Testis (tissue), 3 donors: Measurements from ENCODE around the gene RPL31. TPM values are rescaled to one million over a fixed set of nuclear protein-coding genes. Genes with fewer than 3 reads are reported as not detected.

ENCODE experiments used
- DNase-seq: peaks from one replicate; pipeline ENCODE4 v3.0.0-alpha.2; 2019
- H3K27ac ChIP-seq, 2 donors: fragments of 200-600 bp; sonication (generic); one replicate each; pipeline ENCODE4 v1.5.1; 2019
- H3K27me3 ChIP-seq: fragments of 200-600 bp; sonication (generic); one replicate; pipeline ENCODE4 v1.5.1; 2019
- H3K36me3 ChIP-seq: fragments of 200-600 bp; sonication (generic); one replicate; pipeline ENCODE4 v1.5.1; 2017; ENCODE audit warnings: low read depth; ENCODE audit errors: missing control alignments
- H3K4me1 ChIP-seq: fragments of 200-600 bp; sonication (generic); one replicate; pipeline ENCODE4 v1.5.1; 2019
- H3K4me3 ChIP-seq, 2 donors: fragments of 200-600 bp; sonication (generic); one replicate each; pipeline ENCODE4 v1.5.1; 2017 to 2019
- H3K9me3 ChIP-seq: fragments of 200-600 bp; sonication (generic); one replicate; pipeline ENCODE4 v1.5.1; 2017
- CTCF ChIP-seq, 3 experiments: fragments of 450-650 bp in 2 of 3; fragments of 200-600 bp in 1 of 3; sonication (generic) in 1 of 3; IDR thresholded peaks; one replicate each; pipeline ENCODE4 v1.5.1; 2016 to 2019; ENCODE audit warnings: antibody characterized with exemption in 3 of 3, mild to moderate bottlenecking in 2 of 3, moderate library complexity in 1 of 3
- POLR2A ChIP-seq: fragments of 450-650 bp; IDR thresholded peaks from one replicate; pipeline ENCODE4 v1.6.1; 2017; ENCODE audit warnings: antibody characterized with exemption, mild to moderate bottlenecking, moderate library complexity
- WGBS, 2 donors: methylation state at CpG; one replicate each; pipeline ENCODE4 v1.1.5; 2018; 5-methylcytosine and 5-hydroxymethylcytosine counted together
- intact Hi-C: fragments of 100-400 bp; cut with DNase I; formaldehyde crosslinking; loops from one replicate; pipeline ENCODE4 v1.15.1; 2023; ENCODE audit warnings: low total_unique reads
- polyA plus RNA-seq: library from polyadenylated mRNA; stranded (reverse); fragments of 350-450 nt; fragmentation: Illumina TruSeq; extraction: RNeasy Lipid Tissue Mini Kit (QIAGEN cat#74804); gene quantifications from one replicate; pipeline ENCODE4 v1.2.3, GENCODE V29; 2014; ENCODE audit warnings: low read depth, low replicate concordance; ENCODE audit not compliant: insufficient read depth
- total RNA-seq, 2 donors: library from RNA; depleted of rRNA; stranded (reverse); fragments of >200 nt; gene quantifications; one replicate each; pipeline ENCODE4 v1.2.3, GENCODE V29; 2016

The RPL31 gene
- total and polyA plus RNA-seq, 3 donors from 2014 or later: 404 to 1,643 (median 715) TPM

- no peaks in the 10 kb centered on the region for H3K36me3 ChIP-seq
- H3K27me3 ChIP-seq: no peaks in the 10 kb centered on the region
- no peak for DNase-seq
- no peaks in the 10 kb centered on the region for H3K4me1 ChIP-seq
- TF ChIP-seq POLR2A (no peak), CTCF (IDR thresholded peaks at IDR 0.05) (no peak)
- intact Hi-C loops: no loop called here
- 85 to 90% methylated on average over 3 to 5 of the region's 5 CpGs for WGBS, 2 donors
- H3K9me3 ChIP-seq: no peaks in the 10 kb centered on the region
- H3K4me3 ChIP-seq: no peak overlapping the region
- no peak overlapping the region for H3K27ac ChIP-seq
These were observed 36.5 kb upstream of the RPL31 start for GRCh38 chr2:100965596-100965995.

GRCh38 chr2:100967716-100968115, 34.4 kb upstream of the RPL31 start:
- Histone ChIP-seq H3K36me3 (no peaks in the 10 kb centered on the region), H3K27me3 (no peaks in the 10 kb centered on the region), H3K9me3 (no peaks in the 10 kb centered on the region), H3K4me3 (no peak overlapping the region), H3K4me1 (no peaks in the 10 kb centered on the region), H3K27ac (no peak overlapping the region)
- WGBS, 2 donors: 87 to 99% methylated on average over 7 to 8 of the region's 8 CpGs
- TF ChIP-seq CTCF (IDR thresholded peaks at IDR 0.05) (no peak), POLR2A (no peak)
- intact Hi-C loops: no loop called here
- no peak for DNase-seq

- intact Hi-C loops: no loop called here
- no peak for DNase-seq
- 92 to 94% methylated on average over 20 to 28 of the region's 28 CpGs for WGBS, 2 donors
These were observed 33.6 kb upstream of the RPL31 start for GRCh38 chr2:100968146-100969145.

GRCh38 chr2:100969998-100970397, 32.1 kb upstream of the RPL31 start:
- WGBS, 2 donors: 91 to 97% methylated on average over 7 of the region's 7 CpGs
- Histone ChIP-seq H3K27me3 (no peaks in the 10 kb centered on the region), H3K9me3 (no peaks in the 10 kb centered on the region), H3K27ac (no peak overlapping the region), H3K4me3 (no peak overlapping the region), H3K4me1 (no peaks in the 10 kb centered on the region), H3K36me3 (no peaks in the 10 kb centered on the region)
- no peak for TF ChIP-seq CTCF (IDR thresholded peaks at IDR 0.05)
- TF ChIP-seq POLR2A: no peak
- no peak for DNase-seq
- intact Hi-C loops: no loop called here

More at GRCh38 chr2:100968146-100969145, 33.6 kb upstream of the RPL31 start:
- no peak overlapping the region for H3K4me3 ChIP-seq
- H3K27me3 ChIP-seq: no peaks in the 10 kb centered on the region
- no peaks in the 10 kb centered on the region for H3K9me3 ChIP-seq
- H3K36me3 ChIP-seq: no peaks in the 10 kb centered on the region
- TF ChIP-seq POLR2A (no peak), CTCF (IDR thresholded peaks at IDR 0.05) (no peak)
- H3K4me1 ChIP-seq: no peaks in the 10 kb centered on the region
- H3K27ac ChIP-seq: no peak overlapping the region
